PFSK-1 (cell line): ENCODE data around the gene SLC25A4.

Experiments used
- FOXP2 ChIP-seq: optimal IDR thresholded peaks from 2 replicates; pipeline ENCODE3; 2011; ENCODE audit warnings: borderline replicate concordance, control low read depth, inconsistent platforms; ENCODE audit not compliant: insufficient read depth; ENCODE audit errors: extremely low read length, extremely low read depth
- POLR2AphosphoS5 ChIP-seq: IDR thresholded peaks from 2 replicates; pipeline ENCODE4 v1.6.1; 2012; ENCODE audit warnings: low read depth, mild to moderate bottlenecking, control low read depth, low read length, moderate library complexity
- SIN3A ChIP-seq: IDR thresholded peaks from 2 replicates; pipeline ENCODE4 v1.6.1; 2012; ENCODE audit warnings: mild to moderate bottlenecking, low read length, moderate library complexity, borderline replicate concordance; ENCODE audit not compliant: insufficient read depth
- TAF1 ChIP-seq: IDR thresholded peaks from 2 replicates; pipeline ENCODE4 v1.6.1; 2012; ENCODE audit warnings: low read length, control low read depth, borderline replicate concordance; ENCODE audit not compliant: insufficient read depth
- TF ChIP-seq, protein P1 (sequence below), 2 experiments: IDR thresholded peaks; 2 replicates each; pipeline versions ENCODE4 v1.6.1 to v1.8.0; 2011 to 2012; ENCODE audit warnings: low read depth in 2 of 2, low read length in 2 of 2, control low read depth in 1 of 2, inconsistent platforms in 1 of 2, mild to moderate bottlenecking in 1 of 2, moderate library complexity in 1 of 2; ENCODE audit not compliant: insufficient read depth in 1 of 2

The SLC25A4 gene

GRCh38 chr4:185122681-185123345 is 20.3 kb upstream of the SLC25A4 start:
- TF ChIP-seq FOXP2 (no peak), SIN3A (no peak), POLR2AphosphoS5 (no peak), TAF1 (no peak)
- TF ChIP-seq, protein P1, sequence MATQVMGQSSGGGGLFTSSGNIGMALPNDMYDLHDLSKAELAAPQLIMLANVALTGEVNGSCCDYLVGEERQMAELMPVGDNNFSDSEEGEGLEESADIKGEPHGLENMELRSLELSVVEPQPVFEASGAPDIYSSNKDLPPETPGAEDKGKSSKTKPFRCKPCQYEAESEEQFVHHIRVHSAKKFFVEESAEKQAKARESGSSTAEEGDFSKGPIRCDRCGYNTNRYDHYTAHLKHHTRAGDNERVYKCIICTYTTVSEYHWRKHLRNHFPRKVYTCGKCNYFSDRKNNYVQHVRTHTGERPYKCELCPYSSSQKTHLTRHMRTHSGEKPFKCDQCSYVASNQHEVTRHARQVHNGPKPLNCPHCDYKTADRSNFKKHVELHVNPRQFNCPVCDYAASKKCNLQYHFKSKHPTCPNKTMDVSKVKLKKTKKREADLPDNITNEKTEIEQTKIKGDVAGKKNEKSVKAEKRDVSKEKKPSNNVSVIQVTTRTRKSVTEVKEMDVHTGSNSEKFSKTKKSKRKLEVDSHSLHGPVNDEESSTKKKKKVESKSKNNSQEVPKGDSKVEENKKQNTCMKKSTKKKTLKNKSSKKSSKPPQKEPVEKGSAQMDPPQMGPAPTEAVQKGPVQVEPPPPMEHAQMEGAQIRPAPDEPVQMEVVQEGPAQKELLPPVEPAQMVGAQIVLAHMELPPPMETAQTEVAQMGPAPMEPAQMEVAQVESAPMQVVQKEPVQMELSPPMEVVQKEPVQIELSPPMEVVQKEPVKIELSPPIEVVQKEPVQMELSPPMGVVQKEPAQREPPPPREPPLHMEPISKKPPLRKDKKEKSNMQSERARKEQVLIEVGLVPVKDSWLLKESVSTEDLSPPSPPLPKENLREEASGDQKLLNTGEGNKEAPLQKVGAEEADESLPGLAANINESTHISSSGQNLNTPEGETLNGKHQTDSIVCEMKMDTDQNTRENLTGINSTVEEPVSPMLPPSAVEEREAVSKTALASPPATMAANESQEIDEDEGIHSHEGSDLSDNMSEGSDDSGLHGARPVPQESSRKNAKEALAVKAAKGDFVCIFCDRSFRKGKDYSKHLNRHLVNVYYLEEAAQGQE (IDR thresholded peaks at IDR 0.05; ENCODE audit: insufficient read depth in 1 of 2, low read depth in 2 of 2, low read length in 2 of 2), result no peak

DNA sequence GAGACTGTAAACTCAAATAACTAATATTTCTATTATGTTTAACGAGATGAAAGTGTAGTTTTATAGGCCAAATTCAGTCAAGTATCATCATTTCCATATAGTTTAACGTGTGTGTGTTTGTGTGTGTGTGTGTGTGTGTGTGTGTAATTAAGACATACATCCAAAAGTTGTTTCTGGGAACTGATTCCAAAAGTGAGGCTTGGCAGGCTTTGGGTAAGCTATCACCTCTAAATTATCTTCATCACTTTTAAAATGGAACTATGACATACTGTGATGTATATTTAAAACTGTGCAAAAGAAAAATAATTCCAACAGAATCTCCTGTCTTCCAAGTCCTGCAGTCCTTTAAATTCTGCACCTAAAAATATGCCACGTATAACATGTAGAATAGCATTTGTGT is 19.1 kb upstream of the SLC25A4 start:
- TF ChIP-seq SIN3A (no peak), TAF1 (no peak), FOXP2 (no peak), POLR2AphosphoS5 (no peak)
- TF ChIP-seq, protein P1 (IDR thresholded peaks at IDR 0.05; ENCODE audit: insufficient read depth in 1 of 2, low read depth in 2 of 2, low read length in 2 of 2), result no peak

DNA sequence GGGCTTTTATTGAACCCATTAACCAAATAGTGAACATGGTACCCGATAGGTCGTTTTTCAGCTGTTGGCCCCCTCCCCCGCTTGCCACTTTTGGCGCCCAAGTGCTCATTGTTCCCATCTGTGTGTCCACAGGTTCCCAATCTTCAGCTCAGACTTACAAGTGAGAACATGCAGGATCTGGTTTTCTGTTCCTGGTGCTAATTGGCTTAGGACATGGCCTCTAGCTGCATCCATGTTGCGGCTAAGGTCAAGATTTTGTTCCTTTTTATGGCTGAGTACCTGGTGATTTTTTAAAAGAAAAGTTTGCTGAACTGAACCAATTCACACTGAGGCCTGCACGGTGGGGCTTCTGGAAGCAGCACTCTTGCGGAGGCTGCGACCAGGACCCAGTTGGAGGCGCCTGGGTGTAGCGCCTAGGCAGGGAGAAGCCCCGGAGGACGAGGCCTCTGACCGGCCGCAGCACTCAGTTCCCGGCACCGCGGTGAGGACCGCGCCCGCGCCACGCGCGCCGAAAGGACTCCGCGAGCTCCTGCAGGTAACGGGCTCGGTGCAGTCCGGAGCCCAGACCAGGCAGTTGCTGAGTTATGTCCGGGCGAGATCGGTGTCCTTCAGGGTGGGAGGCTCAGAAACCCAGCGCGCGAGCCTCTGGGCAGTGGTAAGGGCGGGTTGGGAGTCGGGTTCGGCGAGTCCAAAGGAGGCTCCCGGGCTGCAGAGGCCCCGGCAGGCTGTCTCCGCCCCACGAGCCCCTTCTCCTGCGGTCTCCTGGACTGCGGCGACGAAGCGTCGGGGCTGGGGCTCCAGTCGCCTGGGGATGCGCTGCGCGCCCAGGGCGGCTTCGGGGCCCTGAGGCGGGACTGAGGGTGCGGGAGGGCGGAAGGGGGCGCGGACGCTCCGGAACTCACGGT is 15.8 kb upstream of the SLC25A4 start:
- TF ChIP-seq TAF1 (no peak), POLR2AphosphoS5 (no peak), SIN3A (no peak), FOXP2 (no peak)
- TF ChIP-seq, protein P1 (IDR thresholded peaks at IDR 0.05; ENCODE audit: insufficient read depth in 1 of 2, low read depth in 2 of 2, low read length in 2 of 2), result no peak

GRCh38 chr4:185128272-185129119 is 14.6 kb upstream of the SLC25A4 start:
- TF ChIP-seq, protein P1 (IDR thresholded peaks at IDR 0.05; ENCODE audit: insufficient read depth in 1 of 2, low read depth in 2 of 2, low read length in 2 of 2), result no peak
- TF ChIP-seq POLR2AphosphoS5, result no peak
- no peak for TF ChIP-seq SIN3A
